DMS 273 (cell line): ENCODE results near the gene MYBL2.
A peak's percentile ranks its signal among the peaks of the same experiment; 100 is the strongest.
"Not testable (repeated sequence)": the region's sequence is repeated elsewhere in the genome, so short reads cannot be mapped to it uniquely, and the experiment has no call there.

Experiments
- DNase-seq: peaks from one replicate; lab custom pipeline; 2025; ENCODE audit not compliant: unreplicated experiment; lab: John Stamatoyannopoulos, UW

The MYBL2 gene

DNA sequence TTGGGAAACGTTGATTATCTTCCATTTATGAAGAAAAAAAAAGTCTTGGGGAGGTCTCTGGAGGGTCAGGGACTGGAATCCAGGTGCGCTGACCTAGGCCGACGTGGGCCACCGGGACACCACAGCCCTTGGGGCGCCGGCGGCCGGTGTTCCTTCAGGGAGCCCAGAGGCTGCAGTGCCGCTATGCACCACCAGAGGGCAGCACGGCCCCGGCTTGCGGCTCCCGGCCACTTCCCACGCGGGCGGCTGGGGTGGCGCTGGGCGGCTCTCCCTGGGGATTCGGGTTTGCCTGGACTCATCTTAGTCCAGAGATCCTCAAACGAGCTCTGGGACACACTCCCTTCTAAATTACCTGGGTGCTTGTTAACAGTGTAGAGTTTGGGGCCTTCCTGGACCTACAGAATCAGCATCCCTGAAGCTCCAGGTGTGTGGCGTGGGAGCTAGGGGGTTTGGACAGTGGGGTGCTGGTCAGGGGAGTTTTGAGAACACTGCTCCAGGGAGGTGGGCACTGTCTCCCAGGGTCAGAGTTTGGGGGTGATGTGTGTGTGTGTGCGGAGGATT, 82.9 kb downstream of the MYBL2 start:
- peak; percentile 81 for DNase-seq

DNA sequence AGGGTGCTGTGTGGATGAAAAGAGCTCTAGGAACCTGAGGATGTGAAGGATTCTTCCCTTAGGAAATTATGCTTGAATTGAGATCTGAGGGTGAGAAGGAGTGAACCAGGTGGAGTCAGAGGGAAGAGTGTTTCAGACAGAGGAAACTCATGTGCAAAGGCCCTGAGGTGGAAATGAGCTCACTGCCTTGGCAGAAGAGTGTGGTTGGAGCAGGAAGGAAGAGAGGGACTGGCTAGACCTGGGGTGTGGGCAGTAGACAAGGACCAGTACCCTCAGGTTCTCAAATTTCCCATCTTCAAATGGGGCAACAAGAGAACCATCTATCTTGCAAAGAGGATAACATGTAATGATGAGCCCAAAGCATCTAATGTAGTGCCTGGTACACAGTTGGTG, 83.9 kb downstream of the MYBL2 start:
- no peak for DNase-seq

DNA sequence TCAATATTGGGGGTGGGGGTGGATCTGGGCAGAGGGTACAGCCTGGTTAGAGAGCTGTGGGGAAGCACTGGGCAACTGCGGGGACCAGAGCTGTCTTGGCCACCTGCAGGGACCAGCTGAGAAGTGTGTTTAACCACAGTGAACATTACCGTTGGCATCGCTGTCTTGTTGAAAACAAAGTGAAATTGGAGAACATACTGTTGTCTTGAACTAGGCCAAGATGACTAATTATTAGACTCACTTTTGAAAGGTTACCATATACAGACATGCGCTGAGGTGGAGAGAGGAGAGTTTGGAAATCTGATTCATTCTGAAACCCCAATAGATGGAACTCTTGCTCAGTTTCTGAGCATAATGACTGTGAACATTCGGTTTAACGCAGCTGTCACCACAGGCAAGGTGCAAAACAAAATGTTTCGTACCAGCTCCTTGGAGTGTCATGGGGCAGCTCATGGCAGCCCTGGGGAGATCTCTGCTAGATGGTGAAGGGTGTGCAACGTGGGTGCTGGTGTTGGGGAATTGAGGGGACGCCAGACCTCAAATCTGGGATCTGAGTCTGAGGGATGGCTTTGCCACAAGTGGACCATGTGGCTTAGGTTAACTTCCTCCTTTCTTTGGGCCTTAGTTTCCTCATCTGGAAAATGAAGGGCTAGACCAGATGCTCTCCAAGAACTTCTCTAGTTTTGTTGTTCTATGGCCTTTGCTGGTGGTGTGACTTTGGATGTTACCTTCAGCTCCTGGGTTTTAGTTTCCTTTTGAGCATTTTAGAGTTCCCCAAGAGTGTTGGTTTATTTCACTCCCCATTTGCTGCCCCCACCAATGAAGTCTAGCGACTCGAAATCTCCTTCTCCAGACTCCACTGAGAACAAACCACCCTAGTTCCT, 84.5 kb downstream of the MYBL2 start:
- no peak for DNase-seq

DNA sequence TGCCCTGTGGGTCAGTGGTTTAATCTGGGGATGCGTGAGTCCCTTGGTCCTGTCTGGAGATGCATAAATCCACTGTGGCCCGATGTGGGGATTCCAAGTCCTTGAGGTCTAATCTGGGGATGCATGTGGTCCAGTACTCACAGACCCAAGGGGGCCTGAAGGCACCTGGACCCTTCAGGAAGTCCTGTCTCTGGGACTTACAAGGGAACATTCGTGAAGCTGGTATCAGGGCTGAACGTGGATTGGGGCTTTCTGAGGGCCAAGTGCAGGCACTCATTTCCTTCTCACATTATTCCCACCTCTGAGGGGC, 85.1 kb downstream of the MYBL2 start:
- DNase-seq: no peak

DNA sequence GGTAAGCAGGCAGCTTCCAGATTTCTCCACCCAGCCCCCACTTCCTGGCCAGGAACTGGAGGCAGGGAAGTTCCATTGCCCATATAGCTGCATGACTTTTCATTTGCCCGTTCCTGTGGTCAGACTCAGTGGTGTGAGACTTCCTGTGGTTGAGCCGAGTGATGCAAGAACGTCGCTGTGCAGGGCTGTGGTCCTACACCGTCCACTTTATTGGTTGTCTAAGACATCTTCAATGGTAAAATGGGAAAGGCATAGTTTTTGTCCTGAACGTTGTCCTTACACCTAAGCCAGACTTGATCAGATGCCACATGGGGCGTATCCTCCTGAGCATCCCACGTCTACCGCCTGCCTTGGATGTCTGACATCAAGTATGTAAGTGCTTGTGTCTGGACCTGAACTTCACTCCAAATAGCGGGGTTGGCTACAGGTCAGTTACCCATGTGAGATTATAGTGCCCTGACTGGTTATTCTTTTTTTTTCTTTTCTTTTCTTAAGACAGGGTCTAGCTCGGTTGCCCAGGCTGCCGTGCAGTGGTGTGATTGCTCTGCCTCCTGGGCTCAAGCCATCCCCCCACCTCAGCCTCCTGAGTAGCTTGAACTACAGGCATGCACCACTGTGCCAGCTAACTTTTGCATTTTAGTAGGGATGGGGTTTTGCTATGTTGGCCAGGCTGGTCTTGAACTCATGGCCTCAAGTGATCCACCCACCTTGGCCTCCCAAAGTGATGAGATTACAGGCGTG, 85.8 kb downstream of the MYBL2 start:
- DNase-seq: no peak

- DNase-seq: no peak
Observed at GRCh38 chr20:43755390-43755789, 88.5 kb downstream of the MYBL2 start.

DNA sequence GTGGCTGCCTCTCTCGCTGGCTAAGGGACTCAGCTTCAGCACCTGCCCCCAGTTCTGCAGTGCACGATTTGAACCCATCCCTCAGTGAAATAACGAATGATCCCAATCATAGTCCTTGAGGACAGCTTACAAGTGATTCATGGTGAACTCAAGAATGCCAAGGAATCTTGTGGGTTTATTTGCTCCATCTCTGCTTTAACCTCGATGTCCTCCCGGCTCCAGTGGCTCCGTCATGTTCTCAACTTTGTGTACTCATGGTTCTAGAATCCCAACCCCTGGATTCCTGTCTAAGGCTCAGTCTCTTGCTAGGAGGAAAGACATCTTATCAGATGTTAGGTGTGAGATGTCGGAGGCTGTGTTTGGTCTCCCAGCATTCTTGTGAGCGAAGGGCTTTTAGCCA, 88.9 kb downstream of the MYBL2 start:
- DNase-seq: no peak

GRCh38 chr20:43757888-43758287, 91.0 kb downstream of the MYBL2 start:
- DNase-seq: not testable (repeated sequence)

DNA sequence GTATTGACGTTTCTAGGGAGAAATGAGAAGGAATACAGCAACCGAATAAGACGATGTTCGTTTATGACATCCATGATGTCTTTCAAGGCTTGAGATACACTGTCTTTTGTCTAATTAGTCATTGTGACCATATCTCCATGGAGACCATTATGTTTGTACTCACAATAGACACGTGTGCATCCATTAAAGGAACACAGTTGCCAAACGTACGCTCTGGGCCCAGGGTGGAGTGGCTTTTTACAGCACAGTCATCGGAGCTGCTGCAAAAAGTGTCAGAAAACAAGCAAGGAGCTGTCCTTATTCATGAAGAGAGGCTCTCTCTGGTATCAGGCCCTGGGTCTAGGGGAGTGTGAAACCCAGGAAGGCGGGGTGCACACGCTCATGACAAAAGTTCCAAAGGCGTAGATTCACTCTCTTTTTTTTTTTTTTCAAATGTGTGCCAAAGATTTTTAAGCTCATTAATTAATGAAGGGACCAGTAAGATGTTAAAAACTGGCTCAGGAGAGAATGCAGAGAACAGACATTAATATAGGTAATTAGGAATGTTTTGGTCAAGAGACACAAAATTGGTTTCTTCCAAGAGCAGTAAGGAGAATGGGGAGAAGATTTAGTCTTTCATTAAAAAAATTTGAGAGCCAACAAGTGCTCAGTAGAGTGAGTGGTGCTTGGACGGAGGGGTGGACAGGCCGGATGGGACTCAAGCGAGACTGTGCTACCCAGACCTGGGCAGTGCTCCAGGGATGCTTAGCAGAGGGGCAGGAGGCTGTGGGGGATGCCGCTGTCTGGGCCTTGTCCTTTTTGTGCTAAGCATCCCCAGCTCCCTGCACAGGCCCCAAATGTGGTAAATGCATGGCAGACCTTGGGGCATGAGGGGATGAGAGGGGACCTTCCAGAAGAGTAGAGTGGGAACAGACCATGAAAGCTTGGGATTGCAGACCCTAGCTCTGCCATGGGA, 94.7 kb downstream of the MYBL2 start:
- no peak for DNase-seq

DNA sequence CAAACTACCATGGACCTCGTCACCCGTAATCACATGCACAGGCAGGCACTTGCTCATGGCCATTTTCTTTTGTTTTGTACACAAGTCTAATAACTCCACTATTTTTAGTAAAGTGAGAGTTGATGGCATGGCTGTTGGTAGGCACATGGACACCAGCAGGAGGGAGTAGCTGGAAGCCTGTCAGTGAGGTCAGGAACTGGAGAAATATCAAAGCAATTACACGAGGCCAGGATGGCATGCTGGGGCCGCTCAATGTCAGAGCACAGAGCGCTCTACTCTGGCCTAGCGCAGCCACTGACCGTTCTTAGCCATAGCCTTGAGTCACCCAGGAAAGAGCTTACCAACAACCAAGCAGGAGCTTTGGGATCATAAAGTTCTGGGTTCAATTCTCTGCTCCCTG, 96.0 kb downstream of the MYBL2 start:
- DNase-seq: no peak

DNA sequence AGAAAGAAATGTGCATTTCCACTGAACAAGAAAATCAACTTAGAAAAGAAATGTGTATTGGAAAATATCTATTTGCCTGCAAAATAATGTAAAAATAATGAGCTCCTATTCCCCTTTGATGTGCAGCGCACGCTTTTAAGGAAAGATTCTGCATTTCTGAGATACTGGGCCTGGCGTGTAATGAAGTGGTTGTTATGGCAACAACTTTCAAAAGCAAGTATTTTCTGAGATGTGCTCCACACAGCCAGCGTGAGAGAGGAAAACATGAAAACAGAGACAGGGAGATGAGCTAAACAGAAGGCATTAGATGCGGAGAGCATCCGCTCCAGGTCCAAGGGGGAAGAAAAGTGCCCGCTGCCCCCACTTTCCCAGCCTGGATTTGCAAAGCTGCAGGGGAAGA, 99.0 kb downstream of the MYBL2 start:
- no peak for DNase-seq
